Measurements from ENCODE around the gene TPRA1. TPM values are rescaled to one million over a fixed set of nuclear protein-coding genes. Genes with fewer than 3 reads are reported as not detected.
A peak's percentile ranks its signal among the peaks of the same experiment; 100 is the strongest.

The TPRA1 gene
- total RNA-seq, 2 experiments from 2014 or later: 15.1 to 15.9 TPM

GRCh38 chr3:127569160-127569559, 21.4 kb downstream of the TPRA1 start:
- Mint-ChIP-seq H3K36me3 (ENCODE audit: low read depth) (peaks cover 13% of the 10 kb centered on the region), H3K9me3 (no peaks in the 10 kb centered on the region), H3K27ac (no peak overlapping the region), H3K27me3 (ENCODE audit: low read depth) (no peaks in the 10 kb centered on the region), H3K4me3 (no peak overlapping the region), H3K4me1 (ENCODE audit: low read depth) (no peaks in the 10 kb centered on the region)
- CTCF ChIA-PET: no interaction called here
- intact Hi-C loops (cut with micrococcal nuclease): no loop called here
- no peak for DNase-seq

GRCh38 chr3:127568586-127568985, 21.9 kb downstream of the TPRA1 start:
- Mint-ChIP-seq H3K4me1 (ENCODE audit: low read depth) (no peaks in the 10 kb centered on the region), H3K27me3 (ENCODE audit: low read depth) (no peaks in the 10 kb centered on the region), H3K36me3 (ENCODE audit: low read depth) (peaks cover 10% of the 10 kb centered on the region), H3K27ac (no peak overlapping the region), H3K9me3 (no peaks in the 10 kb centered on the region), H3K4me3 (no peak overlapping the region)
- intact Hi-C loops (cut with micrococcal nuclease): no loop called here
- DNase-seq: no peak
- CTCF ChIA-PET: no interaction called here

- intact Hi-C loops (cut with micrococcal nuclease): no loop called here
- CTCF ChIA-PET: no interaction called here
- H3K4me1 Mint-ChIP-seq (ENCODE audit: low read depth): no peaks in the 10 kb centered on the region
- no peaks in the 10 kb centered on the region for H3K9me3 Mint-ChIP-seq
- no peak for DNase-seq
- no peak overlapping the region for H3K4me3 Mint-ChIP-seq
- H3K27me3 Mint-ChIP-seq (ENCODE audit: low read depth): no peaks in the 10 kb centered on the region
- H3K27ac Mint-ChIP-seq: no peak overlapping the region
- H3K36me3 Mint-ChIP-seq (ENCODE audit: low read depth): peaks cover 10% of the 10 kb centered on the region
Measured at GRCh38 chr3:127566833-127567232, 23.7 kb downstream of the TPRA1 start.

GRCh38 chr3:127565711-127566110, 24.8 kb downstream of the TPRA1 start:
- CTCF ChIA-PET: interaction anchor here (1.7 kb wide), 1 partner anchor 9 kb away, joined by 5 read pairs; no protein-coding TSS in a partner anchor
- H3K4me1 Mint-ChIP-seq (ENCODE audit: low read depth): no peaks in the 10 kb centered on the region
- no peak overlapping the region for H3K27ac Mint-ChIP-seq
- intact Hi-C loops (cut with micrococcal nuclease): no loop called here
- peaks cover under 1% of the 10 kb centered on the region for H3K9me3 Mint-ChIP-seq
- no peak for DNase-seq
- peaks cover 2% of the 10 kb centered on the region for H3K36me3 Mint-ChIP-seq (ENCODE audit: low read depth)
- H3K4me3 Mint-ChIP-seq: no peak overlapping the region
- H3K27me3 Mint-ChIP-seq (ENCODE audit: low read depth): no peaks in the 10 kb centered on the region

GRCh38 chr3:127560051-127560787, 30.3 kb downstream of the TPRA1 start:
- CTCF ChIA-PET: no interaction called here
- H3K27me3 Mint-ChIP-seq (ENCODE audit: low read depth): no peaks in the 10 kb centered on the region
- H3K4me3 Mint-ChIP-seq: no peak overlapping the region
- H3K36me3 Mint-ChIP-seq (ENCODE audit: low read depth): peaks cover 9% of the 10 kb centered on the region
- peaks cover 7% of the 10 kb centered on the region for H3K4me1 Mint-ChIP-seq (ENCODE audit: low read depth)
- DNase-seq: no peak
- H3K9me3 Mint-ChIP-seq: peaks cover 12% of the 10 kb centered on the region
- H3K27ac Mint-ChIP-seq: peak overlapping the region; percentile 28
- intact Hi-C loops (cut with micrococcal nuclease): no loop called here

GRCh38 chr3:127556565-127556964, 34.0 kb downstream of the TPRA1 start:
- CTCF ChIA-PET: no interaction called here
- no peak for DNase-seq
- Mint-ChIP-seq H3K4me3 (no peak overlapping the region), H3K27ac (no peak overlapping the region), H3K27me3 (ENCODE audit: low read depth) (no peaks in the 10 kb centered on the region), H3K4me1 (ENCODE audit: low read depth) (peaks cover 7% of the 10 kb centered on the region), H3K36me3 (ENCODE audit: low read depth) (peaks cover 9% of the 10 kb centered on the region), H3K9me3 (peaks cover 12% of the 10 kb centered on the region)
- intact Hi-C loops (cut with micrococcal nuclease): no loop called here

GRCh38 chr3:127555108-127555507, 35.4 kb downstream of the TPRA1 start:
- Mint-ChIP-seq H3K4me3 (no peak overlapping the region), H3K9me3 (peaks cover 5% of the 10 kb centered on the region), H3K27ac (no peak overlapping the region), H3K27me3 (ENCODE audit: low read depth) (no peaks in the 10 kb centered on the region), H3K36me3 (ENCODE audit: low read depth) (peaks cover 6% of the 10 kb centered on the region), H3K4me1 (ENCODE audit: low read depth) (peaks cover 1% of the 10 kb centered on the region)
- intact Hi-C loops (cut with micrococcal nuclease): no loop called here
- CTCF ChIA-PET: no interaction called here
- DNase-seq: no peak

GRCh38 chr3:127552038-127552437, 38.5 kb downstream of the TPRA1 start:
- CTCF ChIA-PET: no interaction called here
- H3K4me1 Mint-ChIP-seq (ENCODE audit: low read depth): peaks cover 5% of the 10 kb centered on the region
- no peak overlapping the region for H3K27ac Mint-ChIP-seq
- no peak overlapping the region for H3K4me3 Mint-ChIP-seq
- H3K9me3 Mint-ChIP-seq: no peaks in the 10 kb centered on the region
- H3K27me3 Mint-ChIP-seq (ENCODE audit: low read depth): no peaks in the 10 kb centered on the region
- no peak for DNase-seq
- intact Hi-C loops (cut with micrococcal nuclease): no loop called here
- H3K36me3 Mint-ChIP-seq (ENCODE audit: low read depth): no peaks in the 10 kb centered on the region

- Mint-ChIP-seq H3K27me3 (ENCODE audit: low read depth) (no peaks in the 10 kb centered on the region), H3K27ac (no peak overlapping the region), H3K4me1 (ENCODE audit: low read depth) (peaks cover 7% of the 10 kb centered on the region), H3K4me3 (no peak overlapping the region), H3K9me3 (no peaks in the 10 kb centered on the region), H3K36me3 (ENCODE audit: low read depth) (no peaks in the 10 kb centered on the region)
- intact Hi-C loops (cut with micrococcal nuclease): no loop called here
- CTCF ChIA-PET: no interaction called here
- no peak for DNase-seq
Measured at GRCh38 chr3:127551178-127551577, 39.4 kb downstream of the TPRA1 start.

- CTCF ChIA-PET: no interaction called here
- intact Hi-C loops (cut with micrococcal nuclease): no loop called here
- H3K27ac Mint-ChIP-seq: no peak overlapping the region
- no peaks in the 10 kb centered on the region for H3K36me3 Mint-ChIP-seq (ENCODE audit: low read depth)
- no peak for DNase-seq
- H3K4me3 Mint-ChIP-seq: no peak overlapping the region
- H3K27me3 Mint-ChIP-seq (ENCODE audit: low read depth): no peaks in the 10 kb centered on the region
- H3K9me3 Mint-ChIP-seq: no peaks in the 10 kb centered on the region
- H3K4me1 Mint-ChIP-seq (ENCODE audit: low read depth): peaks cover 7% of the 10 kb centered on the region
Measured at GRCh38 chr3:127550468-127551157, 39.9 kb downstream of the TPRA1 start.

GRCh38 chr3:127549826-127550467, 40.6 kb downstream of the TPRA1 start:
- DNase-seq: no peak
- intact Hi-C loops (cut with micrococcal nuclease): no loop called here
- H3K9me3 Mint-ChIP-seq: no peaks in the 10 kb centered on the region
- H3K27ac Mint-ChIP-seq: no peak overlapping the region
- no peaks in the 10 kb centered on the region for H3K36me3 Mint-ChIP-seq (ENCODE audit: low read depth)
- CTCF ChIA-PET: interaction anchor here (3.9 kb wide), 1 partner anchor 871 kb away, joined by 18 read pairs; no protein-coding TSS in a partner anchor
- H3K4me3 Mint-ChIP-seq: no peak overlapping the region
- H3K4me1 Mint-ChIP-seq (ENCODE audit: low read depth): peaks cover 7% of the 10 kb centered on the region
- H3K27me3 Mint-ChIP-seq (ENCODE audit: low read depth): no peaks in the 10 kb centered on the region

GRCh38 chr3:127547761-127548605, 42.5 kb downstream of the TPRA1 start:
- DNase-seq: peak; percentile 81
- Mint-ChIP-seq H3K4me3 (peak overlapping the region; percentile 48), H3K27ac (no peak overlapping the region), H3K27me3 (ENCODE audit: low read depth) (no peaks in the 10 kb centered on the region), H3K9me3 (no peaks in the 10 kb centered on the region), H3K4me1 (ENCODE audit: low read depth) (peaks cover 7% of the 10 kb centered on the region), H3K36me3 (ENCODE audit: low read depth) (no peaks in the 10 kb centered on the region)
- CTCF ChIA-PET: interaction anchor here (0.6 to 3.9 kb wide), 24 partner anchors 10 to 1025 kb away, joined by 3 to 18 read pairs (median 4); partner anchors contain the start of gene CHST13
- intact Hi-C loops (cut with micrococcal nuclease): loop anchor here (1.0 to 2.0 kb wide), 3 partner anchors 93 to 1026 kb away; no protein-coding TSS in a partner anchor

All from activated naive CD4-positive, alpha-beta T cell treated with anti-CD3 and anti-CD28 coated beads for 36 hours (primary cell).